HFFc6 (cell line): ENCODE measurements around the gene BPTF. TPM values are rescaled to one million over a fixed set of nuclear protein-coding genes. Genes with fewer than 3 reads are reported as not detected.
A peak's percentile ranks its signal among the peaks of the same experiment; 100 is the strongest.

Experiments used
- DNase-seq: peaks from one replicate; pipeline ENCODE4 v3.0.0-alpha.2; 2018
- H3K27ac Mint-ChIP-seq: 2 replicates; pipeline ENCODE4 v1.8.0; 2020; ENCODE audit warnings: mild to moderate bottlenecking, mixed read lengths
- H3K27me3 Mint-ChIP-seq: 2 replicates; pipeline ENCODE4 v1.8.0; 2021; ENCODE audit warnings: mild to moderate bottlenecking, moderate library complexity, mixed read lengths; ENCODE audit not compliant: insufficient read depth
- H3K36me3 Mint-ChIP-seq: 2 replicates; pipeline ENCODE4 v1.8.0; 2021; ENCODE audit warnings: low read depth, mixed read lengths
- H3K4me1 Mint-ChIP-seq: 2 replicates; pipeline ENCODE4 v1.8.0; 2020; ENCODE audit warnings: low read depth, mixed read lengths
- H3K4me3 Mint-ChIP-seq: 2 replicates; pipeline ENCODE4 v1.8.0; 2020; ENCODE audit warnings: mild to moderate bottlenecking, moderate library complexity, mixed read lengths
- H3K9me3 Mint-ChIP-seq: 2 replicates; pipeline ENCODE4 v1.8.0; 2020; ENCODE audit warnings: mild to moderate bottlenecking, mixed read lengths
- CTCF ChIP-seq: fragments of 200-600 bp; sonication (generic); IDR thresholded peaks from 2 replicates; pipeline ENCODE4 v1.5.0; 2021; ENCODE audit warnings: antibody characterized with exemption, mild to moderate bottlenecking
- total RNA-seq, 6 experiments: library from RNA; stranded (reverse); fragmentation: NEBNext Ultra II Directional; extraction: Animal tissue kit (Norgen Biotek cat#: 25700); gene quantifications; 2 replicates in 1 of 6; 3 replicates in 5 of 6; pipeline ENCODE4 v1.2.3, GENCODE V29; 2021

BPTF gene
- total RNA-seq, 6 experiments from 2014 or later = 55.4 to 60.3 (median 56.9) TPM

DNA sequence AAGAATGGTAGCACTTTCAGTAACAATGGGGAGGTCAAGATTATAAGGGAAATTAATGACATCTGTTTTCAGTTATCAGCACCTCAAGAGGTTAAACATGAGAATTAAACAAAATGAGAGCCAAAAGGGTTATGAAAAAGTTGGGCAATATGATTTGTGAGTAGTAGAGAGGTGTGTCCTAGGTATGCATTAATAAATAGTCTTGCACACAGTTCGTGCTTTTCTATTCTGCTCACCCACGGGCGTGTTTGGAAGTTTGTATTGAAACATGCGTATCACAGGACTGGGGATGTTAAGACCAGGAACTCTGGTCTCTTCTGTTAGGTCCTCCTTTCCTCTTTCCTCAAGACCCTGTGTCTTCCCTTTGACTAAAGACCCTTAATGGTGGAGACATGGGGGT is 6.0 kb downstream of the BPTF start:
- no peaks in the 10 kb centered on the region; the same call in 1 of the 2 replicates for H3K27me3 Mint-ChIP-seq
- peaks cover 17% of the 10 kb centered on the region for H3K36me3 Mint-ChIP-seq
- peaks cover 70% of the 10 kb centered on the region for H3K4me1 Mint-ChIP-seq
- H3K27ac Mint-ChIP-seq = no peak overlapping the region
- no peaks in the 10 kb centered on the region for H3K9me3 Mint-ChIP-seq
- H3K4me3 Mint-ChIP-seq = no peak overlapping the region
- no peak for DNase-seq
- no peak for TF ChIP-seq CTCF

GRCh38 chr17:67833134-67833533 is 7.8 kb downstream of the BPTF start:
- H3K9me3 Mint-ChIP-seq = no peaks in the 10 kb centered on the region
- no peak overlapping the region for H3K27ac Mint-ChIP-seq
- no peak for TF ChIP-seq CTCF

GRCh38 chr17:67833946-67834631 is 8.8 kb downstream of the BPTF start:
- H3K4me3 Mint-ChIP-seq = no peak overlapping the region
- no peaks in the 10 kb centered on the region for H3K9me3 Mint-ChIP-seq
- H3K4me1 Mint-ChIP-seq = peaks cover 80% of the 10 kb centered on the region
- peak overlapping the region; percentile 83 for H3K27ac Mint-ChIP-seq
- no peak for DNase-seq
- peaks cover 6% of the 10 kb centered on the region; the same call in 1 of the 2 replicates for H3K36me3 Mint-ChIP-seq
- TF ChIP-seq CTCF = peak; percentile 56; the same call in 1 of the 2 replicates
- no peaks in the 10 kb centered on the region for H3K27me3 Mint-ChIP-seq

More at GRCh38 chr17:67833134-67833533, 7.8 kb downstream of the BPTF start:
- H3K27me3 Mint-ChIP-seq = no peaks in the 10 kb centered on the region
- DNase-seq = no peak
- H3K4me1 Mint-ChIP-seq = peaks cover 77% of the 10 kb centered on the region
- H3K36me3 Mint-ChIP-seq = peaks cover 6% of the 10 kb centered on the region; the same call in 1 of the 2 replicates
- H3K4me3 Mint-ChIP-seq = no peak overlapping the region

- Mint-ChIP-seq H3K4me3 (0 out of 2 replicates have a peak overlapping the region, but pooled peaks have one; percentile 20), H3K36me3 (peaks cover 6% of the 10 kb centered on the region; the same call in 1 of the 2 replicates), H3K27me3 (no peaks in the 10 kb centered on the region), H3K27ac (peak overlapping the region; percentile 83), H3K9me3 (no peaks in the 10 kb centered on the region), H3K4me1 (peaks cover 77% of the 10 kb centered on the region)
- no peak for TF ChIP-seq CTCF
- DNase-seq = no peak
These were observed 9.3 kb downstream of the BPTF start for GRCh38 chr17:67834634-67835033.

DNA sequence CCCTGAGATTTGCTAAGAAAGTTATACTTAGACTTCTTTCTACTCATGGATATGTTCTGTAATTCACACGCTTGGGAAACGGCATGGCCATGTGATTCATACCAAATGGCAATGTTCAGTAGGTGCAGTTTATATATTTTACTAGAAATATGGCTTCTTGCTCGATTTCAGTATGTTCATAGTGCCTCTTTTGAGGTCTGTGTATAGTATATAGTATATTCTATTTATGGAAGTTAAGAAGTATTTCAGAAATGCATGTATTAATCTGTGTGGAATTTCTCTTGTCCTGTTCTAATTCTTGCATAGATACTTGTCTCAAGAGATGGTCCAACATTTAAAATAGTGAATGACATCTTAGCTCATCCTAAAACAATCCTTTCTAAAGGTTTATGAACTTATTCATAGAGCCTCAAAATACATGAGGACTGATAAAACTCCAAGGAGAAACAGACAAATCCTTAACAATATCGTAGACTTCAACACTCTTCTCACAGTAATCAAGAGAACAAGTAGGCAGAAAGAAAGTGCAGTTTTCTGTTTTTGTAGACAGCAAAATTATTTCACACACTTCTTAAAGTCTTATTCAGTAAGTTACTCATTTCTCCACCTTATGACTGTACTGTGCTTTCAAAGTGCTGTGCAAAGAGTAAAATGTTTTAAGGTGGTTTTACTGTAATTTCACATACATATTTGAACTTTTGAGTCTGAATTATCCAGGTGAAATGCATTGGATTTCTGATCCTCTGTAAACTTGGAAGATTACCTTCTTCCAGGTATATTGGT is 11.1 kb downstream of the BPTF start:
- no peak for TF ChIP-seq CTCF
- Mint-ChIP-seq H3K9me3 (no peaks in the 10 kb centered on the region), H3K27me3 (no peaks in the 10 kb centered on the region), H3K4me3 (peak overlapping the region; percentile 69), H3K27ac (peak overlapping the region; percentile 83), H3K4me1 (peaks cover 65% of the 10 kb centered on the region), H3K36me3 (peaks cover 6% of the 10 kb centered on the region; the same call in 1 of the 2 replicates)
- DNase-seq = peak; percentile 47
